Right lobe of liver (tissue), 6 donors: ENCODE results near the gene PCTP. TPM values are rescaled to one million over a fixed set of nuclear protein-coding genes. Genes with fewer than 3 reads are reported as not detected.

ENCODE experiments used
- ATAC-seq, 4 donors: fragments of 200-7000 bp; cut with Tn5 transposase; one replicate each; pipeline ENCODE4 v1.9.1; 2020; ENCODE audit warnings: mild to moderate bottlenecking in 4 of 4, moderate library complexity in 4 of 4
- DNase-seq, 3 donors: peaks; one replicate each; pipeline ENCODE4 v3.0.0-alpha.2; 2020
- H3K27ac ChIP-seq, 3 donors: fragments of 200-600 bp; one replicate each; pipeline ENCODE4 v1.8.0; 2022
- H3K27me3 ChIP-seq, 2 donors: fragments of 200-600 bp; one replicate each; pipeline ENCODE4 v1.8.0; 2022
- H3K36me3 ChIP-seq, 4 donors: fragments of 200-600 bp; sonication (generic) in 1 of 4; one replicate each; pipeline versions ENCODE4 v1.5.1 to v1.8.0; 2017 to 2022; ENCODE audit warnings: control low read depth in 1 of 4
- H3K4me1 ChIP-seq, 4 donors: fragments of 200-600 bp; sonication (generic) in 1 of 4; one replicate each; pipeline versions ENCODE4 v1.5.1 to v1.8.0; 2017 to 2022; ENCODE audit warnings: control low read depth in 1 of 4
- H3K4me3 ChIP-seq, 3 donors: fragments of 200-600 bp; one replicate each; pipeline ENCODE4 v1.8.0; 2022
- H3K9me3 ChIP-seq, 4 donors: fragments of 200-600 bp; sonication (generic) in 1 of 4; one replicate each; pipeline versions ENCODE4 v1.5.1 to v1.8.0; 2017 to 2022; ENCODE audit warnings: control low read depth in 1 of 4
- POLR2A ChIP-seq: fragments of 450-650 bp; IDR thresholded peaks from one replicate; pipeline ENCODE4 v1.6.1; 2017; ENCODE audit warnings: antibody characterized with exemption, mild to moderate bottlenecking
- WGBS: methylation state at CpG from one replicate; pipeline ENCODE4 v1.1.6; 2018; ENCODE audit warnings: low coverage, low lambda C conversion rate; ENCODE audit not compliant: insufficient coverage; ENCODE audit errors: missing lambda C conversion rate; 5-methylcytosine and 5-hydroxymethylcytosine counted together
- intact Hi-C, 2 donors: fragments of 100-400 bp; cut with DNase I; formaldehyde crosslinking; loops; one replicate each; pipeline versions ENCODE4 v1.11.2 to v1.14.1; 2022
- long read RNA-seq: library from polyadenylated mRNA; unstranded; transcript quantifications from one replicate; pipeline ENCODE4 v2.0.0, GENCODE V29; 2019
- total RNA-seq, 6 experiments: library from RNA; depleted of rRNA in 2 of 6; stranded (reverse); fragments of >200 nt in 2 of 6; fragmentation: NEBNext Ultra II Directional in 3 of 6; extraction: Animal tissue kit (Norgen Biotek cat#: 25700) in 3 of 6; gene quantifications; one replicate each; pipeline versions ENCODE4 v1.1.0 to v1.2.4, GENCODE V29; 2016 to 2023
- TF ChIP-seq, protein P1 (sequence below), 4 donors: fragments of 200-600 bp in 3 of 4; fragments of 450-650 bp in 1 of 4; IDR thresholded peaks; one replicate each; pipeline versions ENCODE4 v1.5.1 to v1.8.0; 2016 to 2022; ENCODE audit warnings: antibody characterized with exemption in 4 of 4, mild to moderate bottlenecking in 2 of 4
- donor health status: DM: no; HTN: yes; CAD: no.
- donor health status: DM: no; HTN: no; CAD: no.
- donor health status: DM: no; HTN: no; CAD: no.
- donor health status: DM: no; HTN: yes; CAD: no.
- donor health status: DM: no; HTN: yes; CAD: no.

PCTP gene
- 10 to 100 TPM; 27.4 to 82.6 (median 68.1) TPM for total RNA-seq
- long read RNA-seq, transcript PCTP-201 (6 exons, 2,044 nt), result major isoform, 21 of 21 reads
- long read RNA-seq, partial matches to known transcripts, result 0 of 21 reads
- long read RNA-seq, other reads (novel, unspliced or antisense), result 0 of 21 reads

DNA sequence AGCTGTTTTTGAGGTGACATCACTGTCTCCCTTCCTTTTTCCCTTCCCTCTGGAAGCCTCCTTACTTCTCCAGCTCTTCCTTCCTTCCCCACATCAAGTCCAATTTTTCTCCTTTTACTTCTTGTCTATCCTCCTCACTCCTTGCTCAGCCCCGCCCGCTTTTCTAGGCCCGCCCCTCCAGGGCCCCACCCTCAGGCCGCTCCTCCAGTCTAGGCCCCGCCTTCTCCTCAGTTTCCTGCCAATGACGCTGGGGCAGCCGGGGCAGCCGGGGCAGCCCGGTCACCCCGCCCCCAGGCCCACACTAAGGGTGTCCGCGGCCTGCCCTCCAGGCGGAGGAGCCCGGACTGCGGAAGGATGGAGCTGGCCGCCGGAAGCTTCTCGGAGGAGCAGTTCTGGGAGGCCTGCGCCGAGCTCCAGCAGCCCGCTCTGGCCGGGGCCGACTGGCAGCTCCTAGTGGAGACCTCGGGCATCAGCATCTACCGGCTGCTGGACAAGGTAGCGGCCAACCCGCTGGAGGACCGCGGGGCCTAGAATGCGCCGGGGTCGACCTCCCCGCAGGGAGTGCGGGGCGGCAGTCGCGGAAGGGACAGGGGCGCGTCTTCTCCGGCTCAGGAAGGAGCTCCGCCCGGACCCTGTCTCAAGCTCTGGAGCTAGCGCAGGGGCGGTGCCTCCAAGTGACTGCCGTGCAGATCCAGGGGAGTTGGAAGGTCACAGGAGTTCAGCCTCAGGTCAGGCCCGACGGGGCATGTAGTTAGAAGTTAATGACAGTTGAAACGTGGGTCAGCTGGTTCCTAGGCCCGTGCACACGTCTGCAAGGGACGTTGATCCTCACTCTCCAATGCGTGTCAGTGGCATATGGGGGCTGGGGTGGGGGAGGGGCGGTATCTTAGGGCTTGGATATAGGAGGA, at the start of gene PCTP:
TSS of gene PCTP (plus strand) at position 302 of the 908 bp plus-strand sequence. CDS start at position 355, 53 bp downstream.
- WGBS, result under 1% methylated on average over 20 of the region's 53 CpGs

DNA sequence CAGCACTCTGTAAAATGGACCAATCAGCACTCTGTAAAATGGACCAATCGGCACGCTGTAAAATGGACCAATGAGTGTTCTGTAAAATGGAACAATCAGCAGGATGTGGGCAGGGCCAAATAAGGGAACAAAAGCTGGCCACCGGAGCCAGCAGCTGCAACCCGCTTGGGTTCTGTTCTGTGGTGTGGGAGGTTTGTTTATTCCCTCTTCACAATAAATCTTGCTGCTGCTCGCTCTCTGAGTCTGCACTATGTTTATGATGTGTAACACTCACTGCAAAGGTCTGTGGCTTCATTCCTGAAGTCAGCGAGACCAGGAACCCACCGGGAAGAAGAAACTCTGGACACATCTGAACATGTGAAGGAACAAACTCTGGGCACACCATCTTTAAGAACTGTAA, 48.7 kb upstream of the PCTP start:
- no peak for ATAC-seq
- peaks cover 0 to 10% (median 4%) of the 10 kb centered on the region in 4 donors for H3K4me1 ChIP-seq
- H3K27ac ChIP-seq, result no peak overlapping the region
- no peak overlapping the region for H3K4me3 ChIP-seq
- DNase-seq, result no peak
- no peaks in the 10 kb centered on the region for H3K27me3 ChIP-seq
- TF ChIP-seq, protein P1, sequence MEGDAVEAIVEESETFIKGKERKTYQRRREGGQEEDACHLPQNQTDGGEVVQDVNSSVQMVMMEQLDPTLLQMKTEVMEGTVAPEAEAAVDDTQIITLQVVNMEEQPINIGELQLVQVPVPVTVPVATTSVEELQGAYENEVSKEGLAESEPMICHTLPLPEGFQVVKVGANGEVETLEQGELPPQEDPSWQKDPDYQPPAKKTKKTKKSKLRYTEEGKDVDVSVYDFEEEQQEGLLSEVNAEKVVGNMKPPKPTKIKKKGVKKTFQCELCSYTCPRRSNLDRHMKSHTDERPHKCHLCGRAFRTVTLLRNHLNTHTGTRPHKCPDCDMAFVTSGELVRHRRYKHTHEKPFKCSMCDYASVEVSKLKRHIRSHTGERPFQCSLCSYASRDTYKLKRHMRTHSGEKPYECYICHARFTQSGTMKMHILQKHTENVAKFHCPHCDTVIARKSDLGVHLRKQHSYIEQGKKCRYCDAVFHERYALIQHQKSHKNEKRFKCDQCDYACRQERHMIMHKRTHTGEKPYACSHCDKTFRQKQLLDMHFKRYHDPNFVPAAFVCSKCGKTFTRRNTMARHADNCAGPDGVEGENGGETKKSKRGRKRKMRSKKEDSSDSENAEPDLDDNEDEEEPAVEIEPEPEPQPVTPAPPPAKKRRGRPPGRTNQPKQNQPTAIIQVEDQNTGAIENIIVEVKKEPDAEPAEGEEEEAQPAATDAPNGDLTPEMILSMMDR (IDR thresholded peaks at IDR 0.05), result no peak
- TF ChIP-seq POLR2A, result no peak
- intact Hi-C loops, result no loop called here
- 68% methylated on average over 6 of the region's 7 CpGs for WGBS
- H3K36me3 ChIP-seq, result no peaks in the 10 kb centered on the region
- H3K9me3 ChIP-seq, result no peaks in the 10 kb centered on the region

More for the DNA sequence above, at the start of gene PCTP:
- Histone ChIP-seq H3K9me3 (no peaks in the 10 kb centered on the region), H3K4me3 (peak within 1 kb of the TSS; percentile 92 to 96 (median 96)), H3K36me3 (no peaks in the 10 kb centered on the region), H3K4me1 (peaks cover 0 to 36% (median 8%) of the 10 kb centered on the region in 4 donors), H3K27me3 (no peaks in the 10 kb centered on the region), H3K27ac (peak within 1 kb of the TSS; percentile 84 to 97 (median 85))
- DNase-seq (peak; percentile 96 to 98 (median 98)), ATAC-seq (peak; percentile 93 to 98 (median 94))
- intact Hi-C loops, result no loop called here
- peak; percentile 98 for TF ChIP-seq POLR2A
- TF ChIP-seq, protein P1 (IDR thresholded peaks at IDR 0.05), result peak in 3 of 4 donors; percentile 16 to 37 (median 36)

DNA sequence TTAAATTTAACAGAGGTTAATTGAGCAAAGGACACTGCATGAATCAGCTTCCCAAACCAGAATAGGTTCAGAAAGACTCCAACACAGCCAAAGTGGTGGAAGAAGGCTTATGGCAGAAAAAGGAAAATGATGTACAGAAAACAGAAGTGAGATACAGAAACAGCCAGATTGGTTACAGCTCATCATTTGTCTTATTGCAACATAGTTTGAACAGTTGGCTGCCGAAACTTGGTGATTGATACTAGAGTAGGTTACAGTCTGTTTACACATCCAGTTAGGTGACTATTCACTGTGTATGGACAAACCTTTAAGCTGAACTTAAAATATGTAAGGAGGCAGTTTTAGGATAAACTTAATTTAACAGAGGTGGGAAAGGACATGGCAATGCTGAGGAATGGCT, 46.5 kb upstream of the PCTP start:
- intact Hi-C loops, result no loop called here

DNA sequence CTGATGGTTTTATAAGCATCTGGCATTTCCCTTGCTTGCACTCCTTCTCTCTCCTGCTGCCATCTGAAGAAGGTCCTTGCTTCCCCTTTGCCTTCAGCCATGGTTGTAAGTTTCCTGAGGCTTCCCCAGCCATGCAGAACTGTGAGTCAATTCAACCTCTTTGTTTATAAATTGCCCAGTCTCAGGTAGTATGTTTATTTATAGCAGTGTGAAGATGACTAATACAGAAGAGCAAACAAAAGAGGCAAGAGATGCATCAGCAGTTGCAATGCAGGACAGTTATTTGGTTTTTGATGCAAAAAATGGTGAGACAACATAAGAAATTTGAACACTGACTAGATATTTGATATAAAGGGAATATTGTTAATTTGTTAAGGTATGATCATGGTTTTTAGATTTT, 45.0 kb upstream of the PCTP start:
- Histone ChIP-seq H3K4me3 (no peak overlapping the region), H3K27me3 (no peaks in the 10 kb centered on the region), H3K4me1 (peaks cover 0 to 10% (median 4%) of the 10 kb centered on the region in 4 donors), H3K9me3 (no peaks in the 10 kb centered on the region), H3K27ac (peak overlapping the region in 2 of 3 donors; percentile 18 to 71), H3K36me3 (no peaks in the 10 kb centered on the region)
- intact Hi-C loops, result no loop called here
- TF ChIP-seq, protein P1 (IDR thresholded peaks at IDR 0.05), result no peak
- TF ChIP-seq POLR2A, result no peak
- peak; percentile 74 to 85 (median 79) for ATAC-seq
- DNase-seq, result no peak

More for the DNA sequence above, 46.5 kb upstream of the PCTP start:
- peak; percentile 80 to 91 (median 87) for ATAC-seq
- H3K4me3 ChIP-seq, result no peak overlapping the region
- H3K9me3 ChIP-seq, result no peaks in the 10 kb centered on the region
- H3K27ac ChIP-seq, result peak overlapping the region in 2 of 3 donors; percentile 53 to 69
- peaks cover 0 to 10% (median 4%) of the 10 kb centered on the region in 4 donors for H3K4me1 ChIP-seq
- 18% methylated on average over 1 of the region's 1 CpG for WGBS
- no peak for DNase-seq
- TF ChIP-seq, protein P1 (IDR thresholded peaks at IDR 0.05), result no peak
- no peak for TF ChIP-seq POLR2A
- no peaks in the 10 kb centered on the region for H3K36me3 ChIP-seq
- H3K27me3 ChIP-seq, result no peaks in the 10 kb centered on the region
